ENCODE data around the gene TLN1.

Gene TLN1

GRCh38 chr9:35661756-35662350, 70.1 kb downstream of the TLN1 start:
- no peaks in the 10 kb centered on the region for H3K9me3 ChIP-seq (ENCODE audit: control insufficient read depth, insufficient read depth, low read depth, low read length)
- no peak overlapping the region for H3K4me3 ChIP-seq (ENCODE audit: low read depth, low read length)
- peaks cover 5 to 40% of the 10 kb centered on the region in 2 experiments for H3K36me3 ChIP-seq (ENCODE audit: control insufficient read depth in 2 of 2, insufficient read depth in 1 of 2, low read length in 2 of 2)
- TF ChIP-seq SP7 (tag by site-specific recombination; IDR thresholded peaks at IDR 0.05) (no peak), SALL2 (tag by site-specific recombination; IDR thresholded peaks at IDR 0.05; ENCODE audit: borderline replicate concordance) (no peak), BCL11A (tag by site-specific recombination; IDR thresholded peaks at IDR 0.05; ENCODE audit: low read depth) (no peak), YY1 (tag by site-specific recombination; IDR thresholded peaks at IDR 0.05) (no peak), ZNF292 (tag by site-specific recombination; IDR thresholded peaks at IDR 0.05; ENCODE audit: borderline replicate concordance, low read depth) (no peak), ZNF707 (tag by site-specific recombination; IDR thresholded peaks at IDR 0.05) (no peak), GLIS2 (tag by site-specific recombination; IDR thresholded peaks at IDR 0.05) (no peak), EGR2 (tag by site-specific recombination; IDR thresholded peaks at IDR 0.05; ENCODE audit: low read depth) (no peak), ZNF521 (tag by site-specific recombination; IDR thresholded peaks at IDR 0.05) (no peak), ZNF549 (tag by site-specific recombination; IDR thresholded peaks at IDR 0.05) (no peak), SCRT2 (tag by site-specific recombination; IDR thresholded peaks at IDR 0.05) (no peak), ZNF561 (tag by site-specific recombination; IDR thresholded peaks at IDR 0.05; ENCODE audit: borderline replicate concordance) (no peak), ZNF623 (tag by site-specific recombination; IDR thresholded peaks at IDR 0.05) (no peak), ZBTB8A (tag by site-specific recombination; IDR thresholded peaks at IDR 0.05) (no peak), ZBTB6 (tag by site-specific recombination; IDR thresholded peaks at IDR 0.05) (no peak)
- ChIA-PET POLR2A (interaction anchor here (0.6 to 3.0 kb wide), 7 partner anchors 27 to 546 kb away, joined by 3 to 23 read pairs (median 4); partner anchors contain the start of genes ATOSB, CREB3 and TLN1), CTCF (interaction anchor here (0.5 to 14.5 kb wide), 14 partner anchors 11 to 74 kb away, joined by 3 to 157 read pairs (median 5); partner anchors contain the start of genes CREB3, TLN1 and TPM2)
- H3K4me1 ChIP-seq (ENCODE audit: control insufficient read depth, insufficient read depth, low read length): peaks cover 8% of the 10 kb centered on the region; the same call in 1 of the 2 replicates
- no peak overlapping the region for H3K27ac ChIP-seq (ENCODE audit: extremely low read depth, low read depth, low read length)

- no peak overlapping the region for H3K4me3 ChIP-seq (ENCODE audit: low read depth, low read length)
- peaks cover 8% of the 10 kb centered on the region; the same call in 1 of the 2 replicates for H3K4me1 ChIP-seq (ENCODE audit: control insufficient read depth, insufficient read depth, low read length)
- ChIA-PET CTCF (interaction anchor here (0.6 to 14.5 kb wide), 15 partner anchors 12 to 1038 kb away, joined by 3 to 157 read pairs (median 4); partner anchors contain the start of genes CREB3, TLN1 and TPM2), POLR2A (interaction anchor here (0.6 to 3.0 kb wide), 8 partner anchors 14 to 545 kb away, joined by 3 to 23 read pairs (median 4); partner anchors contain the start of genes ATOSB, CREB3 and TLN1)
- TF ChIP-seq ZNF174 (tag by site-specific recombination; IDR thresholded peaks at IDR 0.05): no peak
- peak; percentile 36; the same call in 1 of the 2 replicates for TF ChIP-seq ZNF654 (tag by site-specific recombination; IDR thresholded peaks at IDR 0.05; ENCODE audit: low read depth)
- peak; percentile 20; the same call in 1 of the 2 replicates for TF ChIP-seq CTCF (tag by site-specific recombination; IDR thresholded peaks at IDR 0.05)
- no peak for TF ChIP-seq HOXD13 (CRISPR knock-in tag; IDR thresholded peaks at IDR 0.05; ENCODE audit: borderline replicate concordance)
- TF ChIP-seq ZNF530 (tag by site-specific recombination; IDR thresholded peaks at IDR 0.05; ENCODE audit: low read depth): no peak
- TF ChIP-seq ZNF239 (tag by site-specific recombination; IDR thresholded peaks at IDR 0.05): no peak
- TF ChIP-seq ZNF366 (tag by site-specific recombination; conservative IDR thresholded peaks at IDR 0.05): 0 out of 2 replicates have a peak, but pooled peaks have one; percentile 20
- peak; percentile 14; the same call in 1 of the 2 replicates for TF ChIP-seq ZBTB17 (tag by site-specific recombination; IDR thresholded peaks at IDR 0.05)
- TF ChIP-seq ZNF391 (tag by site-specific recombination; IDR thresholded peaks at IDR 0.05; ENCODE audit: borderline replicate concordance, low read depth): no peak
- no peak for TF ChIP-seq ZNF561 (tag by site-specific recombination; IDR thresholded peaks at IDR 0.05; ENCODE audit: borderline replicate concordance)
- no peak for TF ChIP-seq ZNF513 (tag by site-specific recombination; IDR thresholded peaks at IDR 0.05)
- no peak overlapping the region; the same call in 1 of the 2 replicates for H3K27ac ChIP-seq (ENCODE audit: extremely low read depth, low read depth, low read length)
- peaks cover 5 to 40% of the 10 kb centered on the region in 2 experiments for H3K36me3 ChIP-seq (ENCODE audit: control insufficient read depth in 2 of 2, insufficient read depth in 1 of 2, low read length in 2 of 2)
- no peaks in the 10 kb centered on the region for H3K9me3 ChIP-seq (ENCODE audit: control insufficient read depth, insufficient read depth, low read depth, low read length)
Observed at GRCh38 chr9:35660966-35661415, 71.0 kb downstream of the TLN1 start.
